Astrocyte of the spinal cord (primary cell): ENCODE data around the gene IL23R.
"Not testable (repeated sequence)": the region's sequence is repeated elsewhere in the genome, so short reads cannot be mapped to it uniquely, and the experiment has no call there.

Experiments used
- DNase-seq: peaks from one replicate; pipeline ENCODE4 v3.0.0; 2011; ENCODE audit warnings: low read depth, low spot score
- H3K4me3 ChIP-seq: 2 replicates; pipeline ENCODE4 v1.5.1; 2011; ENCODE audit warnings: low read depth, mild to moderate bottlenecking, low read length, moderate library complexity
- CTCF ChIP-seq: IDR thresholded peaks from 2 replicates; pipeline ENCODE4 v1.5.1; 2012; ENCODE audit warnings: low read depth, mild to moderate bottlenecking, low read length, inconsistent platforms
- in situ Hi-C: cut with HindIII; loops from 2 replicates; pipeline ENCODE4 v1.10.0; 2017; ENCODE audit warnings: low sequenced_read_pairs

Gene IL23R

GRCh38 chr1:67194209-67194863 is 28.1 kb downstream of the IL23R start:
- TF ChIP-seq CTCF: no peak
- H3K4me3 ChIP-seq: no peak overlapping the region
- peak; percentile 31 for DNase-seq
- in situ Hi-C loops: no loop called here

GRCh38 chr1:67200755-67201154 is 34.5 kb downstream of the IL23R start:
- no peak for TF ChIP-seq CTCF
- in situ Hi-C loops: no loop called here
- DNase-seq: no peak
- H3K4me3 ChIP-seq: no peak overlapping the region

GRCh38 chr1:67201891-67202290 is 35.6 kb downstream of the IL23R start:
- no peak for DNase-seq
- in situ Hi-C loops: no loop called here
- TF ChIP-seq CTCF: no peak
- no peak overlapping the region for H3K4me3 ChIP-seq

- in situ Hi-C loops: no loop called here
- H3K4me3 ChIP-seq: no peak overlapping the region
- no peak for TF ChIP-seq CTCF
- DNase-seq: no peak
Observed at GRCh38 chr1:67204298-67204980, 38.2 kb downstream of the IL23R start.

GRCh38 chr1:67207398-67207797 is 41.1 kb downstream of the IL23R start:
- H3K4me3 ChIP-seq, DNase-seq, in situ Hi-C loops: not testable (repeated sequence)

- in situ Hi-C loops: no loop called here
- TF ChIP-seq CTCF: no peak
- DNase-seq: no peak
- no peak overlapping the region for H3K4me3 ChIP-seq
Observed at GRCh38 chr1:67208217-67208616, 42.0 kb downstream of the IL23R start.

- no peak for DNase-seq
- no peak for TF ChIP-seq CTCF
- in situ Hi-C loops: no loop called here
- no peak overlapping the region for H3K4me3 ChIP-seq
Observed at GRCh38 chr1:67209521-67209920, 43.3 kb downstream of the IL23R start.
